ENCODE data around the gene CNTNAP5.

DNA sequence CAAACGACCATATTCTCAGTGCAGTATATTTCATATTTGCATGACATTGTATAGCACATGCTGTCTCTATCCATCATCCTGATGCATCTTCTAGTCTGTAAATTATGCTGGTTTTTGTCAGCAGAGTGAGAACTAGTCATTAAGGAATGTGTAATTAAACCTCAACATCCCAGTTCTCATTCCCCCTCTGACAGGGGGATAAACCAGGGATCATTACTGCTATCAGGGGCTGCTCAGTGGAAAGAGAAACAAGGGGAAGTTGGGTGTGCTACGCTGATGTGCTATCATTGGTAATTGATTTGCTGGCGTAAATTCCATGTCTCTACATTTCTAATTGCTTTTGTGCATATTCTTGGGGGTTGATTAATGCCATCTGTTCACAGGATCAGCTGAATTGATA, 7.7 kb downstream of the CNTNAP5 start:
- TF ChIP-seq POLR2A (IDR thresholded peaks at IDR 0.05) (no peak), EP300 (IDR thresholded peaks at IDR 0.05) (no peak)
- TF ChIP-seq, protein P1, sequence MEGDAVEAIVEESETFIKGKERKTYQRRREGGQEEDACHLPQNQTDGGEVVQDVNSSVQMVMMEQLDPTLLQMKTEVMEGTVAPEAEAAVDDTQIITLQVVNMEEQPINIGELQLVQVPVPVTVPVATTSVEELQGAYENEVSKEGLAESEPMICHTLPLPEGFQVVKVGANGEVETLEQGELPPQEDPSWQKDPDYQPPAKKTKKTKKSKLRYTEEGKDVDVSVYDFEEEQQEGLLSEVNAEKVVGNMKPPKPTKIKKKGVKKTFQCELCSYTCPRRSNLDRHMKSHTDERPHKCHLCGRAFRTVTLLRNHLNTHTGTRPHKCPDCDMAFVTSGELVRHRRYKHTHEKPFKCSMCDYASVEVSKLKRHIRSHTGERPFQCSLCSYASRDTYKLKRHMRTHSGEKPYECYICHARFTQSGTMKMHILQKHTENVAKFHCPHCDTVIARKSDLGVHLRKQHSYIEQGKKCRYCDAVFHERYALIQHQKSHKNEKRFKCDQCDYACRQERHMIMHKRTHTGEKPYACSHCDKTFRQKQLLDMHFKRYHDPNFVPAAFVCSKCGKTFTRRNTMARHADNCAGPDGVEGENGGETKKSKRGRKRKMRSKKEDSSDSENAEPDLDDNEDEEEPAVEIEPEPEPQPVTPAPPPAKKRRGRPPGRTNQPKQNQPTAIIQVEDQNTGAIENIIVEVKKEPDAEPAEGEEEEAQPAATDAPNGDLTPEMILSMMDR (IDR thresholded peaks at IDR 0.05), result no peak
